ENCODE measurements around the gene SLC8A1.

SLC8A1 gene

DNA sequence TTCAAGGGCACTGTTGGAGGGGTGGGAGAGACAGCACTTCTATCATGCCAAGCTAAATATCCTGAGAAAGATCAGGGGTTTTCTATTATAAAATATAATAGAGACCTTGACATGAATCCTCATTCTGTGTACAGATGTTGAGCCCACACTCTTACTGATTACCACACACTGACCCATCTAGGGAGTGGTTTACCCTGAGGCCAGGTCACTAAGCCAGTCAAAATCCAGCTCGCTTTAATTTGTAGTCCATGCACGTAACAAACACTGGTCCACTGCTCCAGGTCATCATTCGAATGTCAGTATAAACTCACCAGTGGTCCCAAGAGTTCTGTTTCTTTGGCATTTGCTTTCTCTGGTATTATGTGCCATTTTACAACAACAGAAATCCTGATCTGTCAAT is 96.4 kb downstream of the SLC8A1 start:
- no peak overlapping the region for H3K4me3 ChIP-seq (ENCODE audit: low read depth, low read length)
- DNase-seq (ENCODE audit: low read depth), result no peak
- TF ChIP-seq, protein P1, sequence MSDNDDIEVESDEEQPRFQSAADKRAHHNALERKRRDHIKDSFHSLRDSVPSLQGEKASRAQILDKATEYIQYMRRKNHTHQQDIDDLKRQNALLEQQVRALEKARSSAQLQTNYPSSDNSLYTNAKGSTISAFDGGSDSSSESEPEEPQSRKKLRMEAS (IDR thresholded peaks at IDR 0.05; ENCODE audit: low read depth, low read length), result no peak
- no peak for TF ChIP-seq MYC (IDR thresholded peaks at IDR 0.05; ENCODE audit: low read depth, low read length)
- no peak for TF ChIP-seq POLR2A (IDR thresholded peaks at IDR 0.05; ENCODE audit: extremely low read depth, insufficient read length)
- TF ChIP-seq, protein P2, sequence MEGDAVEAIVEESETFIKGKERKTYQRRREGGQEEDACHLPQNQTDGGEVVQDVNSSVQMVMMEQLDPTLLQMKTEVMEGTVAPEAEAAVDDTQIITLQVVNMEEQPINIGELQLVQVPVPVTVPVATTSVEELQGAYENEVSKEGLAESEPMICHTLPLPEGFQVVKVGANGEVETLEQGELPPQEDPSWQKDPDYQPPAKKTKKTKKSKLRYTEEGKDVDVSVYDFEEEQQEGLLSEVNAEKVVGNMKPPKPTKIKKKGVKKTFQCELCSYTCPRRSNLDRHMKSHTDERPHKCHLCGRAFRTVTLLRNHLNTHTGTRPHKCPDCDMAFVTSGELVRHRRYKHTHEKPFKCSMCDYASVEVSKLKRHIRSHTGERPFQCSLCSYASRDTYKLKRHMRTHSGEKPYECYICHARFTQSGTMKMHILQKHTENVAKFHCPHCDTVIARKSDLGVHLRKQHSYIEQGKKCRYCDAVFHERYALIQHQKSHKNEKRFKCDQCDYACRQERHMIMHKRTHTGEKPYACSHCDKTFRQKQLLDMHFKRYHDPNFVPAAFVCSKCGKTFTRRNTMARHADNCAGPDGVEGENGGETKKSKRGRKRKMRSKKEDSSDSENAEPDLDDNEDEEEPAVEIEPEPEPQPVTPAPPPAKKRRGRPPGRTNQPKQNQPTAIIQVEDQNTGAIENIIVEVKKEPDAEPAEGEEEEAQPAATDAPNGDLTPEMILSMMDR (IDR thresholded peaks at IDR 0.05; ENCODE audit: low read depth, low read length), result no peak

DNA sequence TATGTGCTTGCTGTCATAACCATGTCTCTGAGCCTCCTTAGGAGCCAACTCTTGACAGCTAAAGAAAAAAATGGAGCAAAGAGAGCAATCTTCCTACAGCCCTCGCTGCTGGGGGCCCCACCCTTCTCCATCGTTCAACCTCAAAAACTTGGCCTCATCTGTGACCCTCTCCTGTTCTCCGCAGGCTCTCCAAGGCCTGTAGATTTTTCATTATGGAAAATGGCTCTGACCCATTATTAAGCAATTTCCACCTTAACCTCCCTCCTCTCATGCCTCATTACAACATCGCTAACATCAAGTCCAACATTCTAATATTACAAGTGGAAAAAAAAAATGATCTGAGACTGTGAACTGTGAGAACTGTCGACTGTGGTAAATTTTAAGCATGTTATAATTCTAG is 98.7 kb downstream of the SLC8A1 start:
- TF ChIP-seq, protein P2 (IDR thresholded peaks at IDR 0.05; ENCODE audit: low read depth, low read length), result no peak
- TF ChIP-seq MYC (IDR thresholded peaks at IDR 0.05; ENCODE audit: low read depth, low read length) (no peak), POLR2A (IDR thresholded peaks at IDR 0.05; ENCODE audit: extremely low read depth, insufficient read length) (no peak)
- TF ChIP-seq, protein P1 (IDR thresholded peaks at IDR 0.05; ENCODE audit: low read depth, low read length), result no peak
- DNase-seq (ENCODE audit: low read depth), result no peak
- H3K4me3 ChIP-seq (ENCODE audit: low read depth, low read length), result no peak overlapping the region

DNA sequence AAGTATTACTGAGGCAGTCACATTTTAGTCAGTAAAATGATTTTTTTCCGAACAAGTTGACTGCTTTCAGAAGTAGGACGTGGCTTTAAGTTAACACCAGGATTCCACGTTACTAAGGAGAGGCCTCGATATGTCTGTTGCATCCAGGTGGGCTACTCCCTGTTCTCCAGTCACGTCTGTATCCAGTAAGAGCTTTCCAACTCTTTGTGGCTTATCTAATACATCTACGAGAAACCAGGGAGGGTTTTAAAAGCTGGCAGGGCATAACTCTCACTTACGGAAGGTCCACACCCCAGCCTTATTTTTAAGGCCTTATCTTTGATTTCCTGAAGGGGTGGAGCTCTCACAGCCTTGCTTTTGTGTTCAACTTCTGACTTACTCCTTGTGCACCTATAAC is 99.2 kb downstream of the SLC8A1 start:
- TF ChIP-seq POLR2A (IDR thresholded peaks at IDR 0.05; ENCODE audit: extremely low read depth, insufficient read length), result no peak
- TF ChIP-seq, protein P1 (IDR thresholded peaks at IDR 0.05; ENCODE audit: low read depth, low read length), result no peak
- TF ChIP-seq, protein P2 (IDR thresholded peaks at IDR 0.05; ENCODE audit: low read depth, low read length), result no peak
- no peak for TF ChIP-seq MYC (IDR thresholded peaks at IDR 0.05; ENCODE audit: low read depth, low read length)
- no peak overlapping the region for H3K4me3 ChIP-seq (ENCODE audit: low read depth, low read length)
- no peak for DNase-seq (ENCODE audit: low read depth)

DNA sequence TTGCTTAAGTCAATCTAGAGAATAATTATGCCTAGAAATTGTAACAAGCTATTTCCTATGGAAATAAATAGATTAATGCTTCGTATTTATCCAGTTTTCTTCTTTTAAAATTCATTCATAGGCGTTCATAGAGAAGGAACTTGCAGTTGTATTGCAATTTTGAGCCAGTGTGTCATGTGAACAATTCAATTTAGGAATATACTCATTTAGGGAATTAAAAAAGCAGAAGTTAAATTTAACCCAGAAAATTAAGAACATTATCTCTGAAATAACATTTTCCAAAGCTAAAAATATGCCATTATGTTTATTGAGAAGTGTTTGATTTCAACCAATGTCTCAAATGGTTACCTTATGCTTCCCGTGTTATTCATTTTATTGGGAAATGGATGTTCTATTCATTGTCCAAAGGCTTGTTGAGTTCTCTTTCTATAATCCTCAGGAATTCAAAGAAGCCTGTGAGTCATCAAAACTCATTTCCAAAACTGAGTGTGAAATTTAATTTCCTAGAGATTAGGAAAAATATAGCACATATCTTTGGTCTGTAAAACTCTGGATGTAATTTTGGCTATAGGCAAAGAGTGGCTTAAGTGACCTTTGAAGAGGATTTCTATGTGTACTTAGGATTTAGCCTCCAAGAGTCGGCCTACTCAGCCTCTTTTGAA is 99.7 kb downstream of the SLC8A1 start:
- TF ChIP-seq POLR2A (IDR thresholded peaks at IDR 0.05; ENCODE audit: extremely low read depth, insufficient read length) (no peak), MYC (IDR thresholded peaks at IDR 0.05; ENCODE audit: low read depth, low read length) (no peak)
- TF ChIP-seq, protein P2 (IDR thresholded peaks at IDR 0.05; ENCODE audit: low read depth, low read length), result no peak
- TF ChIP-seq, protein P1 (IDR thresholded peaks at IDR 0.05; ENCODE audit: low read depth, low read length), result no peak

DNA sequence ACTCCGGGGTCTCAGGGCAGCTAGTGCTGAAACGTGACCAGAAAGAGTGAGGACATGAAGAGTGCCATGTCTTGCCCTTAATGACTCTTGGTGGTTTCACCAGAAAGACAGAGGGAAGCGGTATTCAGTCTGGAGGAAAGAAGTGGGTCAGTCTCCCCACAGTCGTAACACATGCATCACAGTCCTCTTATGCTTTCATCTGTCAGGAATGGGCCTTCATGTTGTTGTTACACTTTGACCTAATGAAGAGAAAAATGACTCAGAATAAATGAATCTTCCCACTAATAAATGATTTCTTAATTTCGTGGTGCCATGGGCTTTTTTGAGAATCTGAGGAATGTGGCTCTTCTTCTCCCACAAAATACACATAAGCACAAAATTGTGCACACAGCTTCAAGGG is 103.2 kb downstream of the SLC8A1 start:
- DNase-seq (ENCODE audit: low read depth), result no peak
- no peak overlapping the region for H3K4me3 ChIP-seq (ENCODE audit: low read depth, low read length)

More for the DNA sequence above, 99.7 kb downstream of the SLC8A1 start:
- no peak overlapping the region for H3K4me3 ChIP-seq (ENCODE audit: low read depth, low read length)
- DNase-seq (ENCODE audit: low read depth), result no peak

More for the DNA sequence above, 103.2 kb downstream of the SLC8A1 start:
- TF ChIP-seq POLR2A (IDR thresholded peaks at IDR 0.05; ENCODE audit: extremely low read depth, insufficient read length), result no peak
- TF ChIP-seq, protein P2 (IDR thresholded peaks at IDR 0.05; ENCODE audit: low read depth, low read length), result no peak
- TF ChIP-seq MYC (IDR thresholded peaks at IDR 0.05; ENCODE audit: low read depth, low read length), result no peak
